Breast epithelium (tissue), 3 donors: ENCODE measurements around the gene PLXNA2.

Experiments used
- POLR2A ChIP-seq: fragments of 450-650 bp; IDR thresholded peaks from one replicate; pipeline ENCODE4 v1.6.1; 2016; ENCODE audit warnings: antibody characterized with exemption, mild to moderate bottlenecking, moderate library complexity
- POLR2AphosphoS5 ChIP-seq, 3 donors: sonication (generic); formaldehyde crosslinking; IDR thresholded peaks; one replicate each; pipeline ENCODE4 v1.6.1; 2017; ENCODE audit warnings: antibody characterized with exemption in 3 of 3
- TF ChIP-seq, protein P1 (sequence below), 3 donors: fragments of 450-650 bp; IDR thresholded peaks; one replicate each; pipeline ENCODE4 v1.5.1; 2016 to 2017; ENCODE audit warnings: antibody characterized with exemption in 3 of 3, mild to moderate bottlenecking in 3 of 3, moderate library complexity in 3 of 3

- TF ChIP-seq POLR2AphosphoS5 (IDR thresholded peaks at IDR 0.05), result no peak
- TF ChIP-seq, protein P1, sequence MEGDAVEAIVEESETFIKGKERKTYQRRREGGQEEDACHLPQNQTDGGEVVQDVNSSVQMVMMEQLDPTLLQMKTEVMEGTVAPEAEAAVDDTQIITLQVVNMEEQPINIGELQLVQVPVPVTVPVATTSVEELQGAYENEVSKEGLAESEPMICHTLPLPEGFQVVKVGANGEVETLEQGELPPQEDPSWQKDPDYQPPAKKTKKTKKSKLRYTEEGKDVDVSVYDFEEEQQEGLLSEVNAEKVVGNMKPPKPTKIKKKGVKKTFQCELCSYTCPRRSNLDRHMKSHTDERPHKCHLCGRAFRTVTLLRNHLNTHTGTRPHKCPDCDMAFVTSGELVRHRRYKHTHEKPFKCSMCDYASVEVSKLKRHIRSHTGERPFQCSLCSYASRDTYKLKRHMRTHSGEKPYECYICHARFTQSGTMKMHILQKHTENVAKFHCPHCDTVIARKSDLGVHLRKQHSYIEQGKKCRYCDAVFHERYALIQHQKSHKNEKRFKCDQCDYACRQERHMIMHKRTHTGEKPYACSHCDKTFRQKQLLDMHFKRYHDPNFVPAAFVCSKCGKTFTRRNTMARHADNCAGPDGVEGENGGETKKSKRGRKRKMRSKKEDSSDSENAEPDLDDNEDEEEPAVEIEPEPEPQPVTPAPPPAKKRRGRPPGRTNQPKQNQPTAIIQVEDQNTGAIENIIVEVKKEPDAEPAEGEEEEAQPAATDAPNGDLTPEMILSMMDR (IDR thresholded peaks at IDR 0.05), result no peak
- no peak for TF ChIP-seq POLR2A
These were observed 216.3 kb downstream of the PLXNA2 start for GRCh38 chr1:208027861-208028260.
